ENCODE measurements around the gene COX4I2. TPM values are rescaled to one million over a fixed set of nuclear protein-coding genes. Genes with fewer than 3 reads are reported as not detected.

The COX4I2 gene
- total and polyA plus RNA-seq, 2 donors (not counting 3 experiments of a cell fraction or from before 2014, with no cell fraction given), result not detected

GRCh38 chr20:31596831-31597480, 40.8 kb upstream of the COX4I2 start:
- Histone ChIP-seq H3K79me2 (ENCODE audit: control insufficient read depth, insufficient read depth, low read length) (no peaks in the 10 kb centered on the region), H3K4me3 (replicated peaks in 1 of 3; ENCODE audit: insufficient read depth in 1 of 3, low read depth in 1 of 3, low read length in 3 of 3) (no peak overlapping the region), H3K9me1 (replicated peaks; ENCODE audit: control insufficient read depth, extremely low read depth, insufficient read depth, low read length) (no peaks in the 10 kb centered on the region), H3K27ac (ENCODE audit: insufficient read depth, low read depth, low read length) (no peak overlapping the region), H2AFZ (ENCODE audit: low read depth, low read length) (no peak overlapping the region), H3K4me2 (ENCODE audit: insufficient read depth, low read length) (no peak overlapping the region), H3K36me3 (ENCODE audit: control insufficient read depth in 2 of 2, extremely low read depth in 1 of 2, insufficient read depth in 2 of 2, low read length in 2 of 2) (no peaks in the 10 kb centered on the region), H3K27me3 (ENCODE audit: control insufficient read depth in 2 of 2, insufficient read depth in 2 of 2, low read length in 2 of 2) (no peaks in the 10 kb centered on the region), H3K4me1 (ENCODE audit: control insufficient read depth, extremely low read depth, insufficient read depth, low read length) (peaks cover 14% of the 10 kb centered on the region), H3K9me3 (replicated peaks; ENCODE audit: control insufficient read depth, insufficient read depth, low read length) (no peaks in the 10 kb centered on the region), H4K20me1 (replicated peaks; ENCODE audit: control insufficient read depth, extremely low read depth, insufficient read depth, low read length) (no peaks in the 10 kb centered on the region), H3K9ac (replicated peaks; ENCODE audit: extremely low read depth, insufficient read depth, low read length) (no peak overlapping the region)
- intact Hi-C loops (cut with micrococcal nuclease) (no loop called here), dilution Hi-C loops (cut with MboI; ENCODE audit: extremely low pct_ligation_motif_present, low sequenced_read_pairs) (no loop called here)
- TF ChIP-seq EZH2 (IDR thresholded peaks at IDR 0.05; ENCODE audit: borderline replicate concordance, low read depth, low read length, severe bottlenecking) (no peak), MYC (IDR thresholded peaks at IDR 0.05; ENCODE audit: low read depth, low read length) (no peak), GATA2 (IDR thresholded peaks at IDR 0.05; ENCODE audit: insufficient read depth, insufficient read length, low read depth, low read length) (no peak), FOS (IDR thresholded peaks at IDR 0.05; ENCODE audit: borderline replicate concordance, insufficient read depth, low read length) (no peak), CTCF (IDR thresholded peaks at IDR 0.05; ENCODE audit: extremely low read depth in 1 of 2, insufficient read depth in 1 of 2, low read depth in 1 of 2, low read length in 2 of 2) (no peak), POLR2AphosphoS5 (IDR thresholded peaks at IDR 0.05; ENCODE audit: insufficient read depth, low read depth, low read length) (no peak), POLR2A (IDR thresholded peaks at IDR 0.05; ENCODE audit: low read depth, low read length) (no peak), JUN (IDR thresholded peaks at IDR 0.05; ENCODE audit: borderline replicate concordance, insufficient read depth, insufficient read length, low read depth) (no peak), MAX (IDR thresholded peaks at IDR 0.05; ENCODE audit: insufficient read depth, insufficient read length) (no peak)
- FAIRE-seq (no peak), DNase-seq (ENCODE audit: low read depth, low spot score) (no peak)
- CTCF ChIA-PET, result interaction anchor here (0.6 to 2.6 kb wide), 2 partner anchors 16 kb away, joined by 3 to 13 read pairs; no protein-coding TSS in a partner anchor
- POLR2A ChIA-PET, result interaction anchor here (0.9 to 2.6 kb wide), 2 partner anchors 8 to 14 kb away, joined by 10 to 12 read pairs; partner anchors contain the start of gene ID1
- no TSS peak for BruUV-seq (replicated peaks)
